Femur (tissue), 1 donor: Measurements from ENCODE around the gene PLXDC2.
A peak's percentile ranks its signal among the peaks of the same experiment; 100 is the strongest.

Source experiments
- DNase-seq: peaks from one replicate; pipeline ENCODE4 v3.0.0-alpha.2; 2017

Gene PLXDC2

DNA sequence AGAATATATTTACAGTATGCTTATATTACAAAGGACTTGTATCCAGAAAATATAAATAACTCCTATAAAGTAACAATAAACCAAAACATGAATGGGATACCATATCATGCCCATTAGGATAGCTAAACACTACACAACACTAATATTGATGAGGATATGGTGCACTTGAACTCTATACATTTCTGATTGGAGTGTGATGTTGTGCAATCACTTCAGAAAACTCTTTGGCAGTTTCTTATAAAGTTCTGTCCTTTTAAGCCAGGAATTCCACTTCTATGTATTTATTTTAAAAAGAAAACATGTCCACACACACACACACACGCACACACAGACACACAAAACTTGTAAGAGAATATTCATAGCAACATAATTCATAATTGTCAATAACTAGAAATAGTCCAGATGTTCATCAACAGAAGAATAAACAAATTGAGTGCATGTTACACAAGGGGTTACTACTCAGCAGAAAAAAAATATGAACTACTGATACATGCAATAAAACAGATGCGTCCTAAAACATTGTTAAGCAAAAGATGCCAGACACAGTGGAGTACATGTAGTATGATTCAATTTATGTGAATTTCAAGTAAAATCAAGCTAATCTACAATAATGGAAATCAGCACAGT, 416.0 kb downstream of the PLXDC2 start:
- no peak for DNase-seq

DNA sequence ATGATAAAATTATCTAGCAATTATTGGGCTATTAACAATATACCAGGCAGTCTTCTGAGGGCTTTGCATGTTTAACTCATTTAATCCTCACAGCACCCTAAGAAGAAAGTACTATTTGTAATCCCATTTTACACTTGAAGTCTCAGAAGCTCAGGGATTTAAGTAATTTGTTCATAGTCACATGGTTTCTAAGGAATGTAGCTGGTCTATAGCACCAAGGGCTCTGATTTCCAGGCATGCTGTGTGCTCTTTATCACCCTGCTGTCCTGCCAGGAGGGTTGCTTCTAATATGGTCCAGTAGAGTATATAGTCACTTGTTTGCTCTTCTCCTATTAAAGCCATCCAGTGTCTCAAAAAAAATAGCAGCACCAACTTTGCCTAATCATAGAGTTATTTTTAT, 417.2 kb downstream of the PLXDC2 start:
- no peak for DNase-seq

DNA sequence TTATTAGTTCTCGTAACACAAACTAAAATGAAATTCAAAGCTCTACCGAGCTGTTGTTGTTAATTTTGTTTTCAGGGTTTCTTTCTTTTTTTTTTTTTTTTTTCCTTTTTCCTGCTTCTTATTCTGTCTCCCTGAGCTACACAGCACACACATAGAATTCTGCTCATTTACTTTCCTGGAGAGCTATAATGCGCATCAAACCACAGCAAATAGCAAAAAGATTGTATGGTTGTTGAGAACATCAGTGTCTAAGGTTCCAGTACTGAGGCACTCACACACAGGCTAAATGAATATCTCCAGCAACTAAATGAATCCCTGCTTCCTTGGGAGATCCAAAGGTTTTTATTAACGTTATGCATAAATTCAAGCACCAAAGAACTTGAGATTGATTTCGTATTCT, 418.3 kb downstream of the PLXDC2 start:
- no peak for DNase-seq

DNA sequence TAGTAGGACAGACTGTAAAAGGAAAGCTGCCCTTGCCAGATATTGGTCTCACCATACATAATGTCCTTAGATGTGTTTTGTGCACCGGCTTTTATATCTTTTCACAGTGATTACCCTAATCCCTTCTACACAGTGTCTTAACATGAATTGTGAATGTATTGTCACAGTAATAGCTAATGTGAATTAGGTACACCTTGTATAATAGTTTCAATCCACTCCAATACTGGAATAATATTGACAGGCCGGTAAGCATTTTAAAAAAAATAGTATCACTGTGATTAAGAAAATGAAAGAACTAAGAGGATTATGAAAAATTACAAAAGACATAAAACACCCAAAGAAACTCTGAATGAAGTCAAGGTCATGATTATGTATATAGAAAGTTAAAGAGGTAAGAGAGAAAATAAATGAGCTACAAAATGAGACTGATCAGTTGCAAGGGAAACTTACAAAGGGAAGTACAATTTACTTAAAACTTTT, 420.9 kb downstream of the PLXDC2 start:
- no peak for DNase-seq

DNA sequence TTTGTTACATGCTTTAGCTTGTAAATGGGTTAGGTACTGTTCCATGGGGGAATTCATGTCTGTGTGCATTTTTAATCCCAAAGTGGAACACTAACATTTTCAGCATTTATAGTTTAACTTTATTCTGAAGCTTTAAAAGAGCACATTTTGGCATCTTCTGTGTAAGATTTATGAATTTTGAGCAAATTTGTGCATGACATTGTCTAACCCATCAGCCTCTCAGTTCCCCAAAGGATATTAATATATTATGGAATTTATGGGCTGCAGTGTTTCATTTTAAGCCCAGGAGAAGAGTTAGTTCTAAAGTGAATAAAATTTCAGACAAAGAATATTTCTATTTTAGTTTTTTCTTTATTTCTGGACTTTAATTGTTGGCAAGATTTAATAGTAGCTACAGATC, 421.4 kb downstream of the PLXDC2 start:
- no peak for DNase-seq

DNA sequence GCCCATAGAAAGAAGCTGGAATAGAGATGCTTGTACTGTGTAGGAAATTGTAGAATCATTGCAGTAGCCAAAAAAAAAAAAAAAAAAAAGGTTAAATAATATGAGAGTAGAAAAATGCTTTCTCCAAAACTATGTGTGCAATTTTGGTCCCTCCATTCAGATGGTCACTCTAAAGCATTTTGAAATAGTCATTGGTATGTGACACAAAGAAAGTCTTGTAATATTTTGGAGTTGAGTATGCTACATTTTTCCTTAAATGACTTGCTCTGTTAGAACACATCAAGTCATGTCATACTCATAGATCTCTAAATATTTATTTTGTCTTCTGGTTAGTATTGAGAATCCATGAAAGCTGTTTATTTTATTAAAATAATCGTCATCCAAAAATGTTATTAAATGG, 424.4 kb downstream of the PLXDC2 start:
- DNase-seq, result no peak

DNA sequence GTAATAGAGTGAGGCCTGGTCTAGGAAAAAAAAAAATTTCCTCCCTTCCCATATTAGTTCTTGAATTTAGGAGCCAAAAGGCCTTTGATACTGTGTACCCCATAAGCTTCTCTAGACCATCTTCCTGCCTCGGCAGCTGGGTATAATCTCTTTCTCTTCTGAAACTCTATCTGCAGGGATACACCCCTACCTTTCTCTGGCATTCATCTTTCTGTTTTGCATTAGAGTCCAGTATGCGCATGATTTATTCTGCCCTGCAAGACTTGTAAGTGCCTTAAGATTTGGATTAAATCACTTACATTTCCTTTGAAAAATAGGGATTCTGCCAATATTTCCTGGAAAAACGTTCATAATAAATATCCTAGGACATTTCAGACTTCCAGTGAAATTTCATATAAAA, 431.2 kb downstream of the PLXDC2 start:
- no peak for DNase-seq

DNA sequence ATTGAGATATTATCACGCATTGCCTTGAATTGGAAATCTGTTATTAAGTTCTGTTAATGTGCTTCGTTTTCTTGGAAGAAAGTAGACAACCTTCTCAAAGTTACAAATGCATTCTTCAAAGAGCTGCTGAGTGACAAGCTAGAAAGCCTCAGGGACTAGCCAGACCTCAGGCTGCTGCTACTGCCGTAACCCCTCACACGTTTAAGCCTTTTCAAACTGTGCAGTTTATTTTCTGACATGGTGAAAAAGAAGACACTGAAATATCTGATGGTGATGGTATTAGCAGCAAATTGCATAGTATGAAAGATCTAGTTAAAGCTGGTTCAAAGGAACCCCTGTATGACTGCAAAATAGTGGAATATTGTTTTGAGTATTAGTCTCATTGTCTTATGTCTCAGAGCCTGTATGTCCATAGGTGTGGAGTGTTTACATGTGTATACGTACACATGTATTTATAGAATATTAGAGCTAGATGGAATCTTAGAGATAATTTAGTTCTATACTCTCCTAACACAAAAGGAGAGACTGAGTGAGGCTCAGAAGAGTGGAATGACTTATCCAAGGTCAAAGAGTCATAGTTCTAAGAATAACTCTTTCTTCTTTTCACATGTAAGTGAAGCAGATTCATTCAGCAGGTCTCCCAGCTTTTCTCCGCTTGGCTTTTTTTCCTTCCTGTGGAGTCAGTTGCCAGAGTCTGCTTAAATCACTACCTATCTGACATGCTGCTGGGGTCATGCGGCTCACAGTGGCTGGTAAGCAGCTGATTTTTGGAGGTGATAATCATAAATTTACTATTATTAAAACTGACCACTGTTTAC, 431.9 kb downstream of the PLXDC2 start:
- DNase-seq, result no peak

DNA sequence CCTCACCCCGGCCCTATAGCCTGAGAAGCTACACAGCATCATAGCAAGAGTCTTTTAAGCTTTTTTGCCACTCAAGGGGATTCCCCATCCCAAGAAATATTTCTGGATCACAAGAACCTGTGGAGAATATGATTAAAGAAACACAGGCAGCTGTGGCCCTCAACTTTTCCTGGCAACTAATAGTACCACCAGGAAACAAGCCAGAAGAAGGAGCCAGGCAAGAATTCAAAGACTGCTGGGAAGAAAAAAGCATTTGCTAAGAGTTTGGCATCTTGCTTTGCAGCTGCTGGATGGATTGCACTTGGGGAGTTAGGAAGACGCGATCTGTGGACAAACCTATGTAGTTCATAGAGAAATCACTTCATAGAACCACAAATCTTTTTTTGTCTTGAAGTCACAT, 437.8 kb downstream of the PLXDC2 start:
- peak; percentile 86 for DNase-seq

DNA sequence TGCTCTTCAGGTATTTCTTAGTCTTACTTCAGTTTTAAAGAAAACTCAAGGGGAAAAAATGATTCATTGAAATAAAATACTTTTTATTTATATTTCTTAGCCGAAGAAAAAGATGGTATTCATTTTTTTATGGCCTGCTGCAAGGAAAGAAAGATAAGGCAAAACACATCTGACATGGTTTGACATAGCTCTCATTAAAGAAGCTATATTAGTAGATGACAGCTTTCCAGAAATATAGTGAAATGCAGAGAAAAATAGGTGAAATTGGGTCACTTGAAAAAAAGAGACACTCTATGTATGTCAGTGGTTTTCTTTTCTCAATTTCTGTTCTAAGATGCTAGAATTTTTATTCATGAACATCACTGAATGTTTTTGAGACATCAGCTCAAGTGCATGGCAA, 438.3 kb downstream of the PLXDC2 start:
- no peak for DNase-seq

DNA sequence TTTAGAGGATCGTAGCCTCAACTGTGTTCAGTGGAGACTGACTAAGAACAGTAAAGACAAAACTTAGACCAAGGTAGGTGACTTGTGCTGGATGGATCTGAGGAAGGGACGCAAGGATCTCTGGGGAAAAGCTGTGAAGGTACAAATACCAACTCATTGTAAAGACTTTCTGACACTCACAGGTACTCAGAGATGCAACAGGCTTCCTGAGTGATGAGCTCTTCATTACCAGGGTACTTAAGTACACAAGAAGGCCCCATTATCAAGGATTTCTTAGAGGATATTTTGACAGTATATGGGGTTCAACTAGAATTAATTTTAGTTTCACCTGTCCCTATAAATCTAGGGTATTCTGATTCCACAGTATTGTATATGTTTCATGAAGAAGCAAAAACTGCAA, 440.7 kb downstream of the PLXDC2 start:
- no peak for DNase-seq

DNA sequence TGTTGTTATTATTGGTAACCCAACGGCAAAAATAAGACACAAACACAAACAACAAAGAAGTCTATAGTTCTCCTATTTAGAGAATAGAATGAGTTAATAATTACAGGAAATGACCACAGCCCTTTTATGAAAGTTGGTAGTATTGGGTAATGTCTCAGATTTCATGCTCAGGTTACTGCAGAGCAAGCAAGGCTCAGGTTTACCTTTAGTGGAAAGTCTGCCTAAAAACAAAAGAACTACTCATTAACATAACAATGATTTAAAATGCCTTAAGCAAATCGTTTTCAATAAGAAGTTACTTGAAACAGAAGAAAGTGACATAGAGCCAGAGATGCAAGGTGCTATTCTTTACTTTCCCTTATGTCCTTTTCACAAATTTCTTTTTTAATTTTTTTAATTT, 441.2 kb downstream of the PLXDC2 start:
- DNase-seq, result no peak

DNA sequence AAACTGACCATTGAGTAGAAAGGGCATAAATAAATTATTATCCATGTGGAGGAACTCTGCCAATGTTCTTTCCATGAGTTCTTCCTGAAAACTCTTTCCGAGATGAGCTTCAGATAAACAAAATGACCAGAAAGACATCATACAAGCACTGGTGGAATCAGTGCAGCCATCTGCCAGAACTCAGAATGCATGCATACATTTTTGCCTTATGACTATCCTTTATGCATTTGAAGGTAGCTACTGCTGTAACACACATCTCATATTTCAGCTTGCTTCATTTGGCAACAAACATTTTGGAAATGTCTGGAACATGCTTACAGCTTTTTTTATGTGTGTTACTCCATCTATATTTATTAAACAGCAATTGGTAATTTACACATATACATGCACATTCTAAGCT, 448.9 kb downstream of the PLXDC2 start:
- DNase-seq, result no peak

DNA sequence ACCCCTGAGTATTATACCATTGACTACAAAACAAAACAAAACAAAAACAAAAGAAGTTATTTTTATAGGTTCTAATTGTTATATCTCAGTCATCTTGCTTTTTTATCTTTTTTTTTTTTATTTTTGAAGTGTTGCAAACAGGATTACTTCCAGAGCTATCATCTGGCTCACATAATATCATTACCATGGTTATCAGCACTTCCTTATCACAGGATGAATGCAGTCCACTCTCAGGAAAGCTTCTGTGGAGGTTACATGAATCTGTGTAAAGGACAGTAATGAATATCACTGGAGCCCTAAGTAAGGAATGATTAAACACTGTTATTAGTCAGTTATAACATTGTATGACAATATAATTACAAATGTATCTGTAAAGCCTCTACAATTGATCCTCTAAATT, 451.5 kb downstream of the PLXDC2 start:
- no peak for DNase-seq

DNA sequence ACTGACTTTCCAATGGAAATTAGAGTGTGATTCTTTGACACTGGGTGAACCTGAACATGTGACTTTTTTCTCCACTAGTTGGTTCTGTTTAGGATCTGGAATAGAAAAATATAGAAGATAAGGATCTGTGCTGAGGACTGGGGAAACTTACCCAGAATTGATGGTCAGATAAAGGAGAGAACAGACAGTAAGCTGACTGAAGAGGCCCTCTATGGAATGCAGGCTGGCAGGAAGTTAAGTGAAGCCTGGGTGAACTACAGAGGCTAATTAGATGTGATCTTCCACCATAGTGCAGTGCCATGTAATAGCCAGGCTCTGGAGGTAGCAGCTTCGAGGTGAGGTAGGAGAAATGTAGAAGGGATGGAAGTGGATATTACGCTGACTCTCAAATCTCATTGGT, 455.3 kb downstream of the PLXDC2 start:
- no peak for DNase-seq

DNA sequence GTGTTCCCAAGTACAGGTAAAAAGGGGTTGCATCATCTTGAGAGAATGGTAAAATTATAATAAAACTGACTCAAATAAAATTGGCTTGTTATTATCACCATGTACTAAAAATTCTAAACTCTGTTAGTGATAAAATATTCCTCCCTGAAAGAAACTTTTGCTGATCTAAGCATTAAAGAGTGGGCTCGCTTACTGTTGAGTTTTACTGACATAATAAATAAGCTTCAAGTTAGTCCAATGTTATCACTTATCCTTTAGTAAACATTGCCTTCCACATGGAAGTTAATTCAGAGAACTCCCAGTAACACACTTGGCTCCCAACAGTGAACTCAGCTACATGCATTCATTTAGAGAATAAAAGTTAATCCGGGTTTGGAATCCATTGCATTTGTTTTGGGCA, 456.4 kb downstream of the PLXDC2 start:
- no peak for DNase-seq

DNA sequence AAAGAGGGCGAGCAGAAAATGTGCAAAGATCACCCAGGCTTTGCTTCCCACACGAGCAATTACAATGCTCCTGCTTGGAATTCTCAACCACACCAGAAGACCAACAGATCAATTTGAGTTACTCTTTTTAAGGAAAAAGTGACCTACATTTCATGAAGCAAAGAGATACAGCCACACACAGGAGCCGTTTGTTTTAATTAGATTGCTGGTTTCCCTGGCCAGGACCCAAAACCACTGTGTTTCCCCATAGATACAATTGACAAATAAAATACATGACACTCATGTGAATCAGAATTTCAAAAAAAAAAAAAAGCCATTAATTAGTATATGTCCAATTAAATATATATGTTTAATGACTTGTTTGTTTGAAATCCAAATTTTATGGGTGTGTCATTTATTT, 458.3 kb downstream of the PLXDC2 start:
- DNase-seq, result no peak

DNA sequence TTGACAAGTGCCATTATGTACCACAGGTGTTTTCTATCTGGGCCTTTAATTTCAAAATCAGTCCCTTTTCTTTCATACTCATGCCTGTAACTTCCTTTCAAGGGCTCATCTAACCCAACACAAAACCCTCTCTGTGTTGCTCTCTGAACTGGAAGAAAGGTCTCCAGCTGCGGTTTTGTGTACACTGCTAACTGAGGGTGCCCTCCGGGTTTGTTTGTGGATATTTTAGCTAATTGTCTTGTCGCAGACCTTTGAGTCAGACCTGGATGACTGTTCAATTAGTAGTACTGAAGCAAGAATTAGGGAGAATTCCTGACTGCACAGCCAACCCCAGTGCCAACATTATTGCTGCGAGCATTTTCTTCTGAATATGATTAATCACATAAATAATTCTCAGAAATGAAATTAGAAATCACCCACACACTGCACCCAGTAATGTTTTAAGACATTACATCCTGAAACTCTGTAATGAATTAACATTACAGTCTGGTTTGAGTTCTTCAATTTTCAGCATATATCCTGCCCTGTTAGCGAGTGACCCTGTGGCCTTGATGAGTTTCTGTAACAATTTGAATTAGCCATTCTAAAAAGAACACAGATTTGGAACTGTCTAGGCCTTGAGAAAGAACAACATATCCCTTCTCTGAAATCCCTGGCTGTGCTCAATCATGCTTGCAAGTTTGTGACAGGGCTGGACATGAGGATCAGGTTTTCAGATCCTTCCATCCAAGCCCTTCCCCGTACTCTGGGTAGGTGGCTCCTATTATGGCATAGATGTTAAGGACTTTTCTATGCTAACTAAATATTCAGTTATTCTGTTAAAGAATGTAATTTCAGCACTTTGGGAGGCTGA, 460.1 kb downstream of the PLXDC2 start:
- no peak for DNase-seq

DNA sequence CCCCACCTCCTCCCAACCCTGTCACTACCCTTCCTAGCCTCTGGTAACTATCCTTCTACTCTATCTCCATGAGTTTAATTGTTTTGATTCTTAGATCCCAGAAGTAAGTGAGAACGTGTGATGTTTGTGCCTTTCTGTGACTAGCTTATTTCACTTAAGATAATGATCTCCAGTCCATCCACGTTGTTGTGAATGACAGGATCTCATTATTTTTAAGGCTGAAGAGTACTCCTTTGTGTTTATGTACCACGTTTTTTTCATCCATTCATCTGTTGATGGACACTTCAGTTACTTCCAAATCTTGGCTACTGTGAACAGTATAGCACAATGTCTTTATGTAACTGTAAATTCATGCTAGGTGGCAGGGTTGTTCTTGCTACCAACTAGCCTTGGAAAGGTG, 461.6 kb downstream of the PLXDC2 start:
- DNase-seq, result no peak

DNA sequence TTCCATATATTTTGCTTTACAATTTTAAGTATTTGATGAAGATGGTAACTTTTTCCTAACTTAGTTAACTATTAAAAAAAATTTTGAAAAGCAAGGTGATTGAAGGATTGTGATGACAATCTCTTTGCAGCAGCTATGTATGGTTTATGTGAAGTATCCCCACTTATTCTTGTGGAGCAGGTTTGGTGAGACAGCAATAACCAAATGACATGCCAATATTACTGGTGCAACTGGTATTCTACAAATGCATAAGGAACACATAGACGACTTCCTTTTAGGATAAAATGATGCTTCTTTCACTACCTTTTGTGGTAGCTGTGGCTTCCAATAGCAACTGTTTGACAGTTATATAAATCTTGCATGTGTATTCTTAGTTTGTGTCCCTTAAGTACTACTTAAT, 465.3 kb downstream of the PLXDC2 start:
- DNase-seq, result no peak

DNA sequence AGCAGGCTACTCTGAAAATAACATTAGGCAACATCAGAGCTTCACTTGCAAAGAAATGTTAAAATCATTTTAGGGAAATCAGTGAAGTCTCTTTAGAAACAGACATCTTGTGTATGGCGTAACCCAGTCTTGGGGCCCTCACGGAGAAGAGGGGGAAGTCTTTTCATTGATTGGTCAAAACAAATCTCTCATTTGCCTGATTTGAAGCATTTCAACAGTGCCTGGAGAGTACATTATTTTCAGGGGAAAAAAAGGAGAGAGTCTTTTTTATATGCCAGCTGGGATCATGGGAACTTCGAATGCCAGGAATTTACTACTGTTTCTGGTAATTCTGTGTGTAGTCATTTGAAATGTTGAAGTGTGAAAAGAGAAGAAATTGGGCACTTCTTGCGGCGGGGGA, 471.4 kb downstream of the PLXDC2 start:
- peak; percentile 37 for DNase-seq

DNA sequence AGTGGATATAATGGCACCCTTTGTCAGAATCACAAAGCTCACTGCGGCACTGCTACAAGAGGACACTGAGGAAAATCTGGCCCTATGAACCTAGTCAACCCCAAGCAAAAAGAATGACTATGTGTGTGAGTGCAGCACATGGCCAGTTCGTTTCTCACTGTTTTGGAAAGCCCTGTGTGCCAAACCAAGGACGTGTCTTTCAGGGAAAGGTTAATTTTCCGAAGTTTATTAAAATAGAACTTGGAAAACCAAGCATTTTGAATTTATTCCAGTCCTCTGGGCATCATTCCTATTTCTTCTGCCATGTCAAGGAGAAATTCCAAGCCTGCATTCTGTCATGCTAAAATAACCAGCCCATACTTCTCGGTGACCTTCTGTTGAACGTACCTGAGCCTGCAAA, 471.8 kb downstream of the PLXDC2 start:
- DNase-seq, result peak; percentile 49

DNA sequence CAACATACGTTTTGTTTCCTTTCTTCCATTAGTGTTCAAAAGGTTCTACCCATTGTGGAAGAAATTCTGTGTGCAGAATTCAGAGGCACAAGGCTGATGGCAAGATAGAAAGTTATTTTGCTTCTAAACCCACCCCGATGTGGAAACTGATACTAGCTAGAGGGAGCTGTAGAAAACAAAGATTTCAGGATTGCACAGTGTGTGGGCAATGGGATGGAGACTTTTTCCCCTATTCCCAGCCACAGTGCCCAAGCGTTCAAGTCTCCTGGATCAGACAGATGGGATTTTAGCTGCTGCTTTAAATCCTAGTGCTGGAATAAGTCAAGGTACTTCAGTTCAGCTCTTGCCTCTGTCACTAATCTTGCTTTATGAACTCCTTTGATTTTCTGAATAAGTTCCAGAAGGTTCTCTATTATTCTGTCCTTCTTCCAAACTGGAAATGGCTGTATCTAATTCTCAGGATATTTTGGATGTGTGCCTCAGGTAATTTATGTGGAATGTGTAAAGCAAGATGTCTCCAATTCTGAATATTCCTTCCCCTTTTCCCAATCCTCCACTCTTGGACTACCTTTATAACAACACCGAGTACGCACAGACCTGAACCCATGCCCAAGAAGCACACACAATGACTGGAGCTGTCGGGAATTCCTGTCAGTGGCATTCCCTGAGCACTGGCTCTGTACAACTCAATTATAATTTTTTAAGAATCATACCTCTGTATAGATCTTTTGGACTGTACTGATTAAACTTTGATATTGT, 473.0 kb downstream of the PLXDC2 start:
- peak; percentile 55 for DNase-seq
